Stimulated activated CD4-positive, alpha-beta T cell treated with anti-CD3 and anti-CD28 coated beads, Interleukin-15, amount 100 ng/mL, for 1 hour (primary cell): Measurements from ENCODE around the gene SH2B3.
"Not testable (repeated sequence)": the region's sequence is repeated elsewhere in the genome, so short reads cannot be mapped to it uniquely, and the experiment has no call there.

Experiments used
- DNase-seq, 2 donors: peaks; one replicate each; pipeline ENCODE4 v3.0.0-alpha.2; 2020; ENCODE audit warnings: low read depth in 1 of 2, low spot score in 1 of 2

SH2B3 gene

DNA sequence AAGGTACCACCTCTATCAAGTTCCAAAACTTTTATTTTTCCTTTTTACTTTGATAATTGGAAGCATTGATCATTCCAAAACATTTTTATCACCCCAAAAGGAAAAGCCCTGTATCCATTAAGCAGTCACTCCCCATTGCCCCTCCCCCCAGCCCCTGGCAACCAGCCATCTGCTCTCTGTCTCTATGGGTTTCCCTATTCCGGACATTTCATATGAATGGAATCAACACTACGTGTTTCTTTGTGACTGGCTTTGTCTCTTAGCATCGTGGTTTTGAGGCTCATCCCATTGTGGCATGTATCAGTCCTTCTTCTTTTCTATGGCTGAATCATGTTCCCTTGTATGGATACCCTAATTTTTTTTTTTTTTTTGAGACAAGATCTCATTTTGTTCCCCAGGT lies 18.8 kb upstream of the SH2B3 start:
- DNase-seq: no peak

DNA sequence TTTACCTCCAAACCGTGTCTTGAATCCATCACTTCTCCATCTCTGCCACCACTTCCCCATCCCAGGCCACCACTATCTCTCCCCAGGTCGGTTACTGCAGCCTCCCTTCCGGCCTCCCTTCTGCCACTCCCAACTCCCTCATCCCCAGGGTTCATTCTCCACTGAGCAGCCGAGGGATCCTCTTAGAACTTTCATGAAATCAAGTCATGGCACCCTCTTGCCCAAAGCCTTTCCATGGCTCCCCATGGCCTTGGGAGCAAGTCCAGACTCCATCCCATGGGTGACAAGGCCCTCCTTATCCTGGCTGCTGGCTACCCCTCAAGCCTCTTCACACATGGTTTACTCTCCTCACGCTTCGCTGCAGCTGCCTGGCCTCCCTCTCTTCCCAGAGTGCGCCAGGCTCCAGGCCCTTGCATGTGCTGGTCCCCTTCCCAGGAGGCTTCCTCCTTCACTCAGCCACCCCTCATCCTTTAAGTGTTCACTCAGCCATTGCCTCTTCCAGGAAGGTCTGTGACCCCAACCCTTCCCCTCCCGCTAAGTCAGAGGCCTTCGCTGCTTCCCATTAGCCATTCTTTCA lies 17.9 kb upstream of the SH2B3 start:
- DNase-seq: no peak

GRCh38 chr12:111389635-111390034 lies 16.1 kb upstream of the SH2B3 start:
- no peak for DNase-seq

GRCh38 chr12:111390910-111391309 lies 14.8 kb upstream of the SH2B3 start:
- no peak for DNase-seq

DNA sequence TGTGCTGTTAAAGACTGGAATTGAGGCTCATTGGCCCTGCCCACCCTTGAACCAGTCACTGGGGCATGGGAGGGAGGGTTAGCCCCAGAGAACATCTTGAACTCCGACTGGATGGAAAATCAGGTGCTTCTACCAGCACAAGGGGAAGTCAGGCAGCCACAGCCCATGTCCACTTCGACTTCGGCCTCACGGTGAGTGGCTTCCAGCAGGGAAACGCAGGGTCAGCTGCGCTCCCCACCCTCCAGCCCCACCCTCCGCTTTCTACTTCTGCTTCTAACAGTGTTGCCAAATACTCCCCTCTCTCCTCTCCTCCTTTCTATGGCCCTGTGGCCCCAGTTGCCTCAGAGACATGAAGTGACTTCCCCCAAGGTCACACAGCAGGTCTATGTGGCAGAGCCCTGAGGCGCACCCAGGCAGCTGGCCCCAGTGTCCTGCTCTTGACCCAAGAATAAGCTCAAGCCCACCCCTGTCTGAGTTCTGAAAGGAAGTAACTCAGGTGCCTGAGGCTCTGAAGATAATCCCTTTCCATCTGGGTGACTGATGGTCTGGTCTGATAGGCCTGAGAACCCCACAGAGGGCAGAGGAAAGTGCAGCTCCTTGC lies 11.9 kb upstream of the SH2B3 start:
- no peak for DNase-seq

DNA sequence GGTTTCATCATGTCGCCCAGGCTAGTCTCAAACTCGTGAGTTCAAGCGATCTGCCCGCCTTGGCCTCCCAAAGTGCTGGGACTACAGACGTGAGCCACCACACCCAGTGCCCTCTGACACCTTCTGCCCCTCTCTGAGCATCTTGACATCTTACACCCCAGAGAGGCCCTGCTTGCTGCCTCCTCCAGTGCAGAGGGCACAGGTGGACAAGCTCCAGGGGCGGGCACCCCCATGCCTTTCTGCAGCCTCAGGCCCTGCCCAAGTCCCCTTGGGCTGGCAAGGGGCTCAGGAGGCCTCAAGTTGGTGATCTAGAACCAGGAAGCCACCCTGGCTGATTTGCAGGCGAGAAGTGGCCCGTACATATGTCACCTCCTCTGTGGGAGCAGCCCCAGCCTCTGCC lies 11.2 kb upstream of the SH2B3 start:
- no peak for DNase-seq

- no peak for DNase-seq
Measured at GRCh38 chr12:111395336-111396187, 10.2 kb upstream of the SH2B3 start.

DNA sequence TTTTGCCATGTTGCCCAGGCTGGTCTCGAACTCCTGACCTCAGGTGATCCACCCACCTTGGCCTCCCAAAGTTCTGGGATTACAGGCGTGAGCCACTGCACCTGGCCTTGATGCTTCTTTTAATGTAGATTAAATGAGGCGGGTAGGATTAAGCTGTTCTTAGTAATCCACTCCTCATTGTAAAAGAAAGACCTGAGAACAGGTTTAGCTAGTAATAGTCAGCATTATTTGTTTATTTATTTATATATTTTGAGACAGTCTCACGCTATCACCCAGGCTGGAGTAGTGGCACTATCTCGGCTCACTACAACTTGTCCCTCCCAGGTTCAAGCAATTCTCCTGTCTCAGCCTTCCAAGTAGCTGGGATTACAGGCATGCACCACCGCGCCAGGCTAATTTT lies 9.5 kb upstream of the SH2B3 start:
- DNase-seq: not testable (repeated sequence)

GRCh38 chr12:111396726-111397445 lies 8.8 kb upstream of the SH2B3 start:
- peak; percentile 79 to 87 for DNase-seq

GRCh38 chr12:111398530-111398929 lies 7.2 kb upstream of the SH2B3 start:
- no peak for DNase-seq

DNA sequence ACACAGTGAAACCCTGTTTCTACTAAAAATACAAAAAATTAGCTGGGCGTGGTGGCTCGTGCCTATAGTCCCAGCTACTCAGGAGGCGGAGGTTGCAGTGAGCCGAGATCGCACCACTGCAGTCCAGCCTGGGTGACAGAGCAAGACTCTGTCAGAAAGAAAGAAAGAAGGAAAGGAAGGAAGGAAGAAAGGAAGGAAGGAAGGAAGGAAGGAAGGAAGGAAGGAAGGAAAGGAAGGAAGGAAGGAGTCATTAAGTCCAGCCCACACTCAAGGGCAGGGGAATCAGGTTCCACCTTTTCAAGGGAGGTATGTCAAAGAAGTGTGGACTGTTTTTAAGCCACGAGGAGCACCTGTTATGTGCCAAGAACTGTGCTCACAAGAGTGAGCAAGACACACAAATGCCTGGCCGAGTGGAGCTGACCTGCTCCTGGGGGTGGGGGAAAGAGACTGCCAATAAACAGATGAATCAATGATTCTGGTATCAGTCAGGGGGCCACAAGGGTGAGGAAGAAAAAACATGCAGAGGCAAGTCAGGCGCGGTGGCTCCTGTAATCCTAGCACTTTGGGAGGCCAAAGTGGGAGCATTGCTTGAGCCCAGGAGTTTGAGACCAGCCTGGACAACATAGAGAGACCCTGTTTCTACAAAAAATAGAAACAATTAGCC lies 5.8 kb upstream of the SH2B3 start:
- DNase-seq: not testable (repeated sequence)

GRCh38 chr12:111401167-111401605 lies 4.5 kb upstream of the SH2B3 start:
- no peak for DNase-seq

DNA sequence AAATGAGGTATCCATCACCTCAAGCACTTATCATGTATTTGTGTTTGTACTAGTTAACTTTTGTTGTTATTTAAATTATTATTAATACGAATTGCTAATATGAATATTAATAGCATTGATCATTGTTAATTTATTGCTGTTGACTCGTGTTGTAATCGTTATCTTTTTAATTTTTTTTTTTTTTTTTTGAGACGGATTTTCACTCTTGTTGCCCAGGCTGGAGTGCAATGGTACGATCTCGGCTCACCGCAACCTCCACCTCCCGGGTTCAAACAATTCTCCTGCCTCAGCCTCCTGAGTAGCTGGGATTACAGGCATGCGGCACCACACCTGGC lies 3.3 kb upstream of the SH2B3 start:
- not testable (repeated sequence) for DNase-seq

GRCh38 chr12:111404362-111405148 lies 1.2 kb upstream of the SH2B3 start:
- DNase-seq: peak in 1 of 2 donors; percentile 55

GRCh38 chr12:111405149-111405858 lies 419 bp upstream of the SH2B3 start:
- DNase-seq: peak; percentile 98 to 100

DNA sequence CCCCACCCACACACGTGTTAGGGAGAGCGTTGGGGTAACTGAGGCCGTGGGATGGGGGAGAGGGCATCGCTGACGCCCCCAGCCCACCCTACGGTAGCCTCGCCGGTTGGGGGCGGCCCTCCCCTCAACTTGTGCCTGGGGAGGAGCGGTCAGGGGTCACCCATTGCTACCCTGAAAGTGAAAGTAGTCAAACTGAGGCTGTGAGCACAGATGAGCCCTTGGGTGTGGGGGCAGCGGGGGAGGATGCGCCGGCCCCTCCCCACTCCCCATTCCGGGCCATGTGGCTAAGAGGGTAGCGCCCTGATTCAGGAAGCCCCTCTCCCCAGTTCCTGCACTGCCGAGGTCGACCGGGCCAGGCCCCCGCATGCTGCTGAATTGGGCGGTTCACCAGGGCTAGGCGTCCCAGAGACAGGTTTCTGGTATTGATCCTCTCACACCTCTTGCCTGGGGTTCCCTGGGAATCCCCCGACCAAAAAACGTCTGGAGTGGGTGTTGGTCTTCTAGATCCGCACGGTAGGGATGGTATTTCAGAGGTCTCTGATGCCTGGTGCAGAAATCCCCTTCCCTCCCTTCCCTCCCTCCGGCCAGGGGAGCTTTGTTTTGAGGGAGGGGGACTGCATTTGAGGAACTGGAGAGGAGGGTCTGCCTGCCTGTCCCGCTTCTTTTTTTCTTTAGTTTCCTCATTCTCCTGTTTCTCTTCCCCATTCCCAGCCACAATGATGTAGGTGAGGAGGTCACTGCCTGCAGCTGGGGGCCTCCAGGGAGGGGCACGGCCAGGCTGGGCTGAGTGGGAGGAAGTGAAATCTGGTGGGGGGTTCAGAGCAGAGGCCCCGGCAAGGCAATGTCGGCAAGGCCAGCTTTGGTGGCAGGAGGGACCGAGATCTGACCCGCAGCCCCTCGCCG lies 1.0 kb downstream of the SH2B3 start:
- DNase-seq: peak in 1 of 2 donors; percentile 36

DNA sequence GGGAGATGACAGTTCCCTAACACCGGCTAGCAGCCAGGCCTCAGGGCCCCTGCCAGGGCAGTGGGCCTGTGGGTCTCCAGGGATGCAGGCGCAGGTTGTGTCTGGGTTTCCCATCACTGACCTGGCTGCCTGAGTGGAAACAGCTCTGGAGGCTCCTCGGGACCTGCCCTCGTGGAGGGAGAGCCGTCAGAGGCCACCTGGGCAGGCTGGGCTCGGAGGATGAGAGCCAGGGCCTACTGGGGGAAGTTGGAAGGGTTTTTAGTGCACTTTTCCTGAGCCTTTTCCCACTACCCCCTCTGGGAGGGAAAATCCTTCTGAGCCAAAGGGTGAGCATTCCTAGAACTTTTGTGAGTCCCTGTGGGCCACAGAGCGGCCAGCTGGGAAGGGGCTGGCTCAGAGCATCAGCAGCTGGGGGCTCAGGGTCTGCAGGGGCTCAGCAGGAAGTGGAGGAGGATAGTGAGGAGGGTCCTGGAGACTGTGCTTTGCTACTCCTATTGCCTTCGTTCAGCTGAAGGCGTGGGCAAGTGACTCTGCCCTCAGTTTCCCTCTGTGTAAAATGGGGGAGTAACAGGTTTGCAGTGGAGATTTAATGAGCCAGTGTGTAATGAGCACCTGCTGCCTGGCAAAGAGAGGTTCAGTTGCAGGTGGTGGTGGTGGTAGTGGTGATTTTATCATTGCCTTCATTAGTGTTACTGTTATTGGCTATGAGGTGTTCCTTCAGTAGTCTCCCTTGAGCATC lies 1.8 kb downstream of the SH2B3 start:
- no peak for DNase-seq

GRCh38 chr12:111408116-111408440 lies 2.4 kb downstream of the SH2B3 start:
- DNase-seq: no peak
